Measurements from ENCODE around the gene GATAD2A. TPM values are rescaled to one million over a fixed set of nuclear protein-coding genes. Genes with fewer than 3 reads are reported as not detected.

Gene GATAD2A
- total RNA-seq, 1 experiment from 2014 or later, result 80.3 TPM

DNA sequence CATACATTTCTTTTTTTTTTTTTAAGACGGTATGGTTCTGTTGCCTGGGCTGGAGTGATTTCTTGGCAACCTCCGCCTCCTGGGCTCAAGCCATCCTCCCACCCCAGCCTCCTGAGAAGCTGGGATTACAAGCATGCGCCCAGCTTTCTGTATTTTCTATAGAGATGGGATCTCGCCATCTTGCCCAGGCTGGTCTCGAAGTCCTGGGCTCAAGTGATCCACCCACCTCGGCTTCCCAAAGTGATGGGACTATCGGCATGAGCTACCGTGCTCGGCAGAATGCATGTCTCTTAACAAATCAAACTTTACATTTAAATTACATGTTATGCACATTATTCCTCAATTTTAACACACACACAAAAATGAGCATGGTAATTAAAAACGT is 111.8 kb downstream of the GATAD2A start:
- in situ Hi-C loops (cut with HindIII; ENCODE audit: low sequenced_read_pairs), result no loop called here
- no peak for DNase-seq (ENCODE audit: low spot score)

DNA sequence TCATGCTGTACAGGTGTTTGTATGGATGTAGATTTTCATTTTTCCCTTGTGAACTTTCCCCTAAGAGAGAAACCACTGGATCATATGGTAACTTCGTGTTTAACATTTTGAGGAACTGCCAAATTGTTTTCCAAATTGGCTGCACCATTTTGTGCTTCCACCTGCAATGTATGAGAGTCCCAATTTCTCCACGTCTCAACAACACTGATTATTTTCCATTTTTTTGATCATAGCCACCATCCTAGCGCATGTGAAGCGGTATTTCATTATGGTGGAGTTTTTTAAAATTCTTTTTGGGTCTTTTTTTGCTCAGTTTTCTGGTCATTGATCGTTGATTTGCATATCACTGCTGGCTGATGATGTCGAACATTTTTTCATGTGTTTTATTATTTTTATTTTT is 115.5 kb downstream of the GATAD2A start:
- DNase-seq (ENCODE audit: low spot score), result no peak
- in situ Hi-C loops (cut with HindIII; ENCODE audit: low sequenced_read_pairs), result no loop called here

DNA sequence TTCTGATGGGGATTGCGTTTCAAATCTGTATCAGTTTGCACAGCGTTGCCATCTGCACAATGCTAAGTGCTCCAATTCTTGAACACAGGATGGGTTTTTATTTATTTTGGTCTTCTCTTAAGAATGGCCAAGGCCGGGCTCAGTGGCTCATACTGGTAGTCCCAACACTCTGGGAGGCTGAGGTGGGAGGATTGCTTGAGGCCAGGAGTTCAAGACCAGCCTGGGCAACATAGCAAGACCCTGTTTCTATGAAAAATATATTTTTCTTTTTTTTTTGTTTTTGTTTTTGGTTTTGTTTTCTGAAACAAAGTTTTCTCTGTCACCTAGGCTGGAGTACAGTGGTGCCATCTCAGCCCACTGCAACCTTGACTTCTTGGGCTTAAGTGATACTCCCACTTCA is 117.7 kb downstream of the GATAD2A start:
- in situ Hi-C loops (cut with HindIII; ENCODE audit: low sequenced_read_pairs), result no loop called here
- no peak for DNase-seq (ENCODE audit: low spot score)

DNA sequence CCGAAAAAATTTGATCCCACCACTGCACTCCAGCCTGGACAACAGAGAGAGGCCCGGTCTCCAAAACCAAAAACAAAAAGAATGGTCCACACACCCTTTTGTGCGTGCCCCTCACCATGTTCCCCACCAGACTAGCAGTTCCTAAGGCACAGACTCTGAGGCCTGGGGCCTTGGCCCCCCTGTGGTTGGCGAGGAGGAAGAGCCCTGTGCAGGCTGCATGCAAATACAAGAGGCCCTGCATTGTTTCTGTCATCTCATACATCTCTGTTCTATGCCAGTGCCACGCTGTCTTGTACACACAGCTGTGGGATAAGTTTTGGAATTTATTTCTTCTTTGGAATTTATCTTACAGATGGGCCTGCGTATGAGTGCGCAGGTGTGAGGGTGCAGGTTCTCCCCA is 118.6 kb downstream of the GATAD2A start:
- no peak for DNase-seq (ENCODE audit: low spot score)
- in situ Hi-C loops (cut with HindIII; ENCODE audit: low sequenced_read_pairs), result no loop called here

DNA sequence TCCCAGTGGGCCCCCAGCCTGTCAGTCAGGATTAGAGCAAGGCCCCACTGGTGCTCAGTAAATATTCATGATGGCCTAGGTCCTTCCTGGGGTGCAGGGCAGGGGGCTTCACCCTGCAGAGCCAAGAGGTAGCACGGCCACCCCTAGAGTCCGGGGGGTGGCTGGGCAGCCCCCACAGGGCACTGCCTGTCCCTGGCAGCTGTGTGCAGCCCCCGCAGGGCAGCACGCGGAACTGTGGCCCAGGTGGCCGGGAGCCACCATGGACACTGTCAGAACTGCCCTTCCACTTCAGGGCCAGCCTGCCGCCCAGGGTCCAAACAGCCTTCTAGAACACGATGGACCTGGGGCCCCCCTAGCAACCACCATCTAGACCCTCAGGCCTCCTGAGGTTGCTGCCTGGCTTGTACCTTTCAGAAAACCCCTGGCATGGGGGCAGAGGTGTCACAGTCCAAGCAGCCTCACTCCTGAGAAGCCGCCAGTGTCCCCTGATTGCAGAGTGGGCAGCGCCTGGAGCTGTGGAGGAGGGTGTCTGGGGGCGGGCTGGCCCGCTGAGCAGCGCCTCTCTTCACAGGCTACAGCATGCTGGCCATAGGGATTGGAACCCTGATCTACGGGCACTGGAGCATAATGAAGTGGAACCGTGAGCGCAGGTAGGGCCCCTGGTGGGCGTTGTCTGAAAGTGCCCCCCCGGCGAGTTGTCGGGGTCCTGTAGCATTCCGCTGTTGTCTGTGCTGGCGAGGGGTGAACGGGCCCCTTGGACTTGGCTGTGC is 120.3 kb downstream of the GATAD2A start:
- in situ Hi-C loops (cut with HindIII; ENCODE audit: low sequenced_read_pairs), result no loop called here
- no peak for DNase-seq (ENCODE audit: low spot score)

DNA sequence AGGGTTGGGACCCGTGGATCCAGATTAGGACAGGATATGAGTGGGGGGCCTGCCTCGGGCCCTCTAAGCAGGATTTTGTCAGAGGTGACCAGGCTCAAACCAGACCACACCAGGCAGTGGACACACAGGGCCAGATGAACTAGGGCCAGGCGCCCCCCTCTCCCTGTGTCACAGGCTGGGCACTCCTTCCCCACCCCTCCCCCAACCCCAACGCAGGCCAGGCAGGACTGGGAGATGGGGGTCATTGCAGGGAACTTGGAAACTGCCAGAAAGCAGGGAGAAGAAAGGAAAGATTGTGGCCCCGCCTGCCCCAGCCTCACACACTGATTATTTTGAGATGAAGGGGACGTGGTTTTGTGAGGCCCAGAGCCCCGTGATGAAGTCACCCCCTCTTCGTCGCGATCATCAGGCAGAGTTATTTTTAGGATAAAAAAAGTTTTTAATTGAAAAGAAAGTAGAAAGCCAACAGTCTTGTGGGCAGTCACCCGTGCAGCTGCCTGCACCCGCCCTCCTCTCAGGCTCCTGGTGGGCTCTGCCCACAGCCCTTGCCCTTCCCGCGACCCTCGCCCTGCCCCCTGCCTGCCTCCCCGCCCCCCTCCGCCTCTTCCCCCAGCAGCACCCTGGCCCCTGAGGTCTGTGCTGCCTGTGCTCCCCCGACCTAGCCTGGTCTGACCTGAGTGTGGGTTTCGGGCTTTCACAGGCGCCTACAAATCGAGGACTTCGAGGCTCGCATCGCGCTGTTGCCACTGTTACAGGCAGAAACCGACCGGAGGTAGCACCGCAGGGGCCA is 121.3 kb downstream of the GATAD2A start:
- DNase-seq (ENCODE audit: low spot score), result no peak
- in situ Hi-C loops (cut with HindIII; ENCODE audit: low sequenced_read_pairs), result no loop called here

DNA sequence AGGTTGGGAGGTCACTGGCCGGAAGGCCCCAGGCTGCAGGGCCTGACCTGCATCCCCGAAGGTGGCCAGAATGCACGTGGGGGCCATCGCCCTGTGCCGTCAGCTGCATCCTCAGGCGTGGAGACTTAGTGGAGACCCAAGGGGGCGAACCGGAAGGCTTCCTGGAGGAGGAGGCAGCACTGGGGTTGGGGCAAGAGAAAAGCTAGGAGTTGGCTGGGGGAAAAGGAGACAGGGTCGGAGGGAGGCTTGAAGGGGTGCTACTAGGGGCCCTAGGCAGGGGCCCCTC is 121.8 kb downstream of the GATAD2A start:
- in situ Hi-C loops (cut with HindIII; ENCODE audit: low sequenced_read_pairs), result no loop called here

DNA sequence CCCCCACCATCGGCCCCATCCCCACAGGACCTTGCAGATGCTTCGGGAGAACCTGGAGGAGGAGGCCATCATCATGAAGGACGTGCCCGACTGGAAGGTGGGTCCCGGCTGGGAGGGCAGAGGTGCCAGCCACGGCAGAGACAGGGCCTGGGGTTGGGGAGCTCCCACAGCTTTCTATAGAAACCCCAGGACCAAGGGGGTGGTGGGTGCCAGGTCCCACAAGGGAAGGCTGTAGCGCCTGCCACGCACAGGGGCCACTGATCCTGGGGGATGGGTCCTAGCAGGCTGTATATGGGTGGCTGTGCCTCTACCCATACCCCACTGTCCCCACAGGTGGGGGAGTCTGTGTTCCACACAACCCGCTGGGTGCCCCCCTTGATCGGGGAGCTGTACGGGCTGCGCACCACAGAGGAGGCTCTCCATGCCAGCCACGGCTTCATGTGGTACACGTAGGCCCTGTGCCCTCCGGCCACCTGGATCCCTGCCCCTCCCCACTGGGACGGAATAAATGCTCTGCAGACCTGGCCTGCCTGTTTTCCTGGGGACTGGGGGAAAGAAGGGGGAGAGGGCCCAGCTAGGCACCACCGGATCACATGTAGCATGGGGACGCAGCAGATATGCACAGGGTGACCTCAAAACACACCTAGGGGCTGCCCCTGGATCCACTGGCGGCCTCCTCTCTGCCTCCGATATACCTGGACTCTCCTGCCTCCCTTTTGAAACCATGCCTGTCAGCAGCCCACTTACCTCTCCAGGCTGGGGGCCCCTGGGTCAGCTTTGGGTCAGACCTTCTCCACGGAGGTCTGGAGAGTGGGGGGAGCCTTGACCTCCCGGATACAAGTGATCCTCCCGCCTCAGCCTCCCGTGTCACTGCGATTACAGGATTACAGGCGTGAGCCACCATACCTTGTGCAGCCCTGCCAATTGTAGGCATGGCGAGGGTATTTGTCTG is 122.5 kb downstream of the GATAD2A start:
- DNase-seq (ENCODE audit: low spot score), result no peak
- in situ Hi-C loops (cut with HindIII; ENCODE audit: low sequenced_read_pairs), result no loop called here

More for the DNA sequence above, 121.8 kb downstream of the GATAD2A start:
- no peak for DNase-seq (ENCODE audit: low spot score)

DNA sequence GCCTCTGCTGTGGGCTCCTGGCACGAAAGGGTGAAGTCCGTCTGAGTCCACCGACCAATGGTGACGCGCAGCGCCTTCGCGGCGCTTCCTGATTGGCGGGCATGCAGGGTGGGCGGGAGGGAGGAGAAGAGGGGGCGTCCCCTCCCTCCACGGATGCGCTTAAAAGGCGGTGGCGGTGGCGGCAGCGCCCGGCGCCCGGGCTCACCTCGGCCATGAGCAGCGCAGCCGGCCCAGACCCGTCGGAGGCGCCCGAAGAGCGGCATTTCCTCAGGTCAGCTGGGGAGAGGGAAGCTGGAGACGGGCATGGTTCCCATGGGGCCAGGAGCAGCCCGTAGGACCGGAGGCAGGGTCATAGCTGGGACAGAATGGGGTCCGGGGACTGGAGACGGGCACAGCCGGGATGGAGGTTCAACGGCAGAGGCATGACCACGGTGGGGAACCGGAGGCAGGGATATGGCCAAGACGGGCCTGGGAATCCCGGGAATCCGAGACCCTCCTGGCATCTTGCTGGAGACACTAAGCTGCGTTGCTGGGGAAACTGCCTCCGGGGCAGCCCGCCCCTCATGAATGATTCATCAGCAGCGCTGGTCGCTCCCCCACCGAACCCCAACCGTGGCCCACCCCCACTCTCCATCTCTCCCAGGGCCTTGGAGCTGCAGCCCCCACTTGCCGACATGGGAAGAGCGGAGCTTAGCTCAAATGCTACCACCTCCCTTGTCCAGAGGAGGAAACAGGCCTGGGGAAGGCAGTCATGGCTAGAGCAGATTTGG is 123.4 kb downstream of the GATAD2A start, which contains the start of gene YJEFN3:
TSS of gene YJEFN3 (plus strand) at position 191 of the 770 bp plus-strand sequence. CDS start at position 213, 22 bp downstream.
- peak; percentile 84 for DNase-seq (ENCODE audit: low spot score)
- in situ Hi-C loops (cut with HindIII; ENCODE audit: low sequenced_read_pairs), result no loop called here

DNA sequence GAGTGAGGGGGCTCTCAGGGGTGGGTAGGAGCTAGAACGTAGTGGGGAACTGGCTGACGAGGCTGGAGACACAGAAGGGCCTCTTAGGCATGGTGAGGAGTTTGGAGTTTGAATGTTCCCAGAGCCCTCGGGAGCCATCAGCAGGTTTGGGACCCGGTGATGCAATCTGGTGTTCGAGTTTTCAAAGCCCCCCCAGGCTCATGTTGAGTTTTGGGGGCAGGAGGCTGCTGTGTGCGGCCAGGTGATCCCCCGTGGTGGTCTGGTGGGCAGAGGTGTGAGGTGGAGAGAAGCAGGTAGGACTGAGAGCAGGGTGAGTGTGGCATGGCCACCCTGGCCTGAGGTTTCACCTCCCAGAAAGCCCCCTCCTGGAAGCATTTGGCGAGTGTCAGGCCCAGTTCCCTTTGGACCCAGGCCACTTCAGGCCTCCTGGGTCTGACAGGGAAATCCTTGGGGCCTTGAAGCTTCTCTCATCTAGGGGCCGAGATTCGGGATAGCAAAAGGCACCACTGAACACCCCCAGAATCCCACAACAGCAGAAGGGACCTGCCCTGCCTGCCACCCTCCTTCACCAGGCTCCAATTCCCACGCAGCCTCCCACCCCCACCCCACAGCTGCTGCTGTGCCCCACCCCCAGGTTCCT is 124.4 kb downstream of the GATAD2A start:
- in situ Hi-C loops (cut with HindIII; ENCODE audit: low sequenced_read_pairs), result no loop called here

DNA sequence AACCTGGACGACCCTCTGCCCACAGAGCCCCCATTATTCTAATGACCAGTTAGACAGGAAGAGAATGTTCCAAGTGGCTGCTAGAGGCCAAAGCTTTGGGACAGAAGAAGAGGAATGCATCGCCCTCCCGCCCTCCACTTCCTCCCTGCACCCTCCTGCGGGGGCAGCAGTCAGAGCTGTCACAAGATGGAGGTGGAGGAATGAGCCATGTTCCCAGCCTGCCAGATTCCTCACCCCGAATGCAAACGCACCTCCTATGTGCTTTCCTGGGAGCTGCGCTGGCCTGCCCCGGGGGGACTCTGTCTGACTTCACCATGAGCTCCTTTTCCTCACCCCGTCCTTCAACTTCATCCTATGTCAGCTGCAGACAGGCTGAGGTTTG is 124.9 kb downstream of the GATAD2A start:
- DNase-seq (ENCODE audit: low spot score), result no peak
- in situ Hi-C loops (cut with HindIII; ENCODE audit: low sequenced_read_pairs), result no loop called here

More for the DNA sequence above, 124.4 kb downstream of the GATAD2A start:
- DNase-seq (ENCODE audit: low spot score), result no peak

DNA sequence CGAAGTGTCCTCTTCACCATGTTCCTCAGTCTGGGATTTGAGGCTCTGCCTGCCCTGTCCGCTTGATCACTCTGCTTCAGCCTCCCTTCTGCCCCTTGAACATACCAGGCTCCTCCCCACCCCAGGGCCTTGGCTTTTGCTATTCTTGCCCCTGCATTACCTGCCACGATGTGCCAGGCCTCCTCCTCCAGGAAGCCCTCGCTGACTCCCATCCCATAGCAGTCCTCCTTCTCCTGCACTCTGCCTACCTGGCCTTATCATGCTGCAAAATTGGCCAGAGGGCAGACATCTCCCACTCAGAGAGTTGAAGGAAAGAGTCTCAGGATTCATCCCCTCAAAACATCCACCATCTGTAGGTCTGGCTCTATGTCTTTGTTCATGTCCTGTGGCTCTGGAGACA is 125.4 kb downstream of the GATAD2A start:
- in situ Hi-C loops (cut with HindIII; ENCODE audit: low sequenced_read_pairs), result no loop called here

DNA sequence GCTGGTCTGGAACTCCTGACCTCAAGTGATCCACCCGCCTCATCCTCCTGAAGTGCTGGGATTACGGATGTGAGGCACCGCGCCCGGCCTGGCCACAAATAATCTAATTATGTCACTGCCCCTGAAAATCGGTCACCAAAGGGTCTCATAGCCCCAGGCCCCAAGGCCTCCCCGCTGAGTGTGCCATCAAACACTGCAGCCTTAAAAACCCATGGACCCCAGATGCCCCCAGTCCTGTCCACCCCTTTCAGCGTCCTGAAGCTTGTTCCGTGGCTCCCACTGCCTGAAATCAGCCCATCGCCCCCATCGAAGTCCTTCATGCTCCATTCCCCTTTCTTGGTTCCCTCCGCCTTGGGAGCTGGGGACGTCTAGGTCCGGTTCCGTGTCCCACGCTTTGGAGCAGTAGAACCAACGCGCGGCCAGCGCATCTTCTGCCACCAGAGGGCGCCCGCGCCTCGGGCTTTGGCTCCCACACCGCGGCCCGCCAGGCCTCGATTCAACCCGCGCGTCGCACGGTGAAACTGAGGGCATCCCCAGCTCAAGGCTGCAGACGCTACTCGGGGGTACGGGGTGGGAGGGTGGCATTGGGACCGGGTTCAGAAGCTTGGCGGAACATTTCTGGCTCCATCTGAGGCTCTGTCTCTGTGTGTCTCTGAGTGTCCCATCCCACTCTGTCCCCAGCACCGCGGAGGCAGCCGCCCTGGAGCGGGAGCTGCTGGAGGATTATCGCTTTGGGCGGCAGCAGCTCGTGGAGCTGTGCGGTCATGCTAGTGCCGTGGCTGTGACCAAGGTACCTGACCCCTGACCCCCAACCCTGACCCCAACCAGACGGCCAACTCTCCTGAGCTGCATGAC is 126.7 kb downstream of the GATAD2A start:
- in situ Hi-C loops (cut with HindIII; ENCODE audit: low sequenced_read_pairs), result no loop called here
- DNase-seq (ENCODE audit: low spot score), result peak; percentile 75

More for the DNA sequence above, 125.4 kb downstream of the GATAD2A start:
- no peak for DNase-seq (ENCODE audit: low spot score)

DNA sequence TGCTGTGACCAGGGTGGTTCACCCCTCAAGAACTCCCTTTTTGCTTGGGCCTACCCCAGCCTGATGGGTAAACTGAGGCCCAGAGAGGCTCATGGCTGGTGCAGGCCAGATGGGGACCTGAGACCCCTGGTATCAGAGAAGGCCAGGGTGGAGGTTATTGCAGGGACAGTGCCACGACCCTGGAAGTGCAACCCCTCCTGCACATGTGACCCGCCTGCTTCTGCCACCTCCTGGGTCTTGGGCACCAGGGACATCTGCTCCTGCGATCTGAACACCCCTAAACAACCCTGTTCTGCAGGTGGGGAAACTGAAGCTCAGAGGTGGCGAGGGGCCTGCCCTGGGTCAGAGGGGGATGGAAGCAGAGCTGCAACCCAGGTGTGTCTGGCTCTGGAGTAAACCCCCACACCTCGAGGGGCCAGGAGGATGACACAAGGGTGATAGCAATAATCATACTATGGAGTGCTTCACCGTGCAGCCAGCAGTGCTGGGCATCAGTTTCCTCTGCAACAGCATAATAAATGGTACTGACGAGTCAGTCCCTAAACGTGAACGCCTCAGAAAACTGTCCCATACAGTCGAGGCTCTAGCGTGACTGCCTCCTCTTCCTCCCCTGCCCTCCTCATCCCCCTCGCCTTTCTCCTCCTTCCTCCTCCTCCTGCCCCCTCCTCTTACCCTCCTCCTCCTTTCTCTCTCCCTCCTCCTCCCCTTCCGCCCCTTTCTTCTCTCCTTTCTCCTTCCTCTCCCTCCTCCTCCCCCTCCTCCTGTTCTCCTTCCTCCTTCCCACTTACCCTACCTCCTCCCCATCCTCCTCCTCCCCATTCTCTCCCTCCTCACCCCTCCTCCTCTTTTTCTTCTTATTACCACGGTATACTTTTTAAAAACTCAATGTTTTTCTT is 127.6 kb downstream of the GATAD2A start:
- DNase-seq (ENCODE audit: low spot score), result no peak
- in situ Hi-C loops (cut with HindIII; ENCODE audit: low sequenced_read_pairs), result no loop called here

DNA sequence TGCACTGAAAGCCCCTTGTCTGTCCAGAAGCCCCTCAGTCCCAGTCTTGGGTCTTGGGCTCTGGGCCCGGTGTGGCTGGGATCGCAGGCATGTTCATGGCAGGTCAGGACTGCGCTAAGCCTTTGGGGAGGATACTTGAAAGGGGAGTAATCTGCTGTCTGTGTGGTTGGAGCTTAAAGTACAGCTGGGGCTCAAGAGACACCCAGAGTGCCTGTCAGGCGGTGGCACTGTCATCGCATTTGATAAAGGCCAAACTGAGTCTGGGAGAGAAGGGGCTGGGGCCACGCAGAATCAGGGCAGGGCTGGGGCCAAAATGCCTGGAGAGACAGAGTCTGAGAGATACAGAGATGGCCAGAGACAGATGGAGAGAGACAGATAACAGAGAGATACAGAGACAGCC is 128.4 kb downstream of the GATAD2A start:
- in situ Hi-C loops (cut with HindIII; ENCODE audit: low sequenced_read_pairs), result no loop called here
- no peak for DNase-seq (ENCODE audit: low spot score)

DNA sequence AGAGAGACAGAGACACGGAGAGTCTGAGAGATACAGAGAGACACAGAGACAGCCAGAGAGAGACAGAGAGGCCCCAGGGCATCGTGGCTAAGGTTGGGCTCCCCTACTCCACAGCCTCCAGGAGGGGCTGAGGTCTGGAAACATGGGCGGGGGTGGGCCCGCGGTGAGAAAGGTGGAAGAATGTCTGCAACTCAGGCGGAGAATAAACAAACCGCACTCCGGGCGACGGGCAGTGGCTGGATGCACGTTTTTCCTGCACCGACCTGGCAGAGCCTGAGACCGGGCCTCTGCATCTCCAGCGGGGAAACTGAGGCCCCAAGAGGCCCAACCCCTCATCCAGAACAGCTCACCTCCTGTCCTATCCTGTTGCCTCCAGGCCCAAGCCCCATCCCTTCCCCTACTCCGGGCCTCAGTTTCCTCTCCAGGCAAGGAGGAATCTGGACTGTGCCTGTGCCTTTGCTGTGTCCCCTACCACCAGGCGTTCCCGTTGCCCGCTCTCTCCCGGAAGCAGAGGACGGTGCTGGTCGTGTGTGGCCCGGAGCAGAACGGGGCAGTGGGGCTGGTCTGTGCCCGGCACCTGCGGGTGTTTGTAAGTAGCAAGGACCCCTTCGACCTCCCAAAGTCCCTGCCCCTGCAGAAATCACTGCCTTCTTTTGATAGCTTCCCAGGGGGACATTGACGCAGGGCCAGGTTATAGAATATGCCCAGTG is 129.2 kb downstream of the GATAD2A start:
- in situ Hi-C loops (cut with HindIII; ENCODE audit: low sequenced_read_pairs), result no loop called here

More for the DNA sequence above, 129.2 kb downstream of the GATAD2A start:
- DNase-seq (ENCODE audit: low spot score), result no peak

Data from G401 (cell line).